Measurements from ENCODE around the gene FADS2.
A peak's percentile ranks its signal among the peaks of the same experiment; 100 is the strongest.

The FADS2 gene

GRCh38 chr11:61815790-61816735 lies 12.0 kb upstream of the FADS2 start:
- H3K4me3 ChIP-seq (ENCODE audit: low read depth, low read length) = peak overlapping the region; percentile 92
- peak; percentile 71 for DNase-seq
- H3K9me3 ChIP-seq (ENCODE audit: severe bottlenecking) = no peaks in the 10 kb centered on the region
- no peaks in the 10 kb centered on the region for H3K27me3 ChIP-seq (ENCODE audit: insufficient read depth, low read depth, severe bottlenecking)
- peak overlapping the region; percentile 98 for H3K27ac ChIP-seq
- no peak for TF ChIP-seq CTCF (IDR thresholded peaks at IDR 0.05; ENCODE audit: low read depth, low read length)
- H3K36me3 ChIP-seq = peaks cover 48% of the 10 kb centered on the region

- peak within 1 kb of the TSS; percentile 98 for H3K27ac ChIP-seq
- H3K36me3 ChIP-seq = peaks cover 40% of the 10 kb centered on the region
- TF ChIP-seq CTCF (IDR thresholded peaks at IDR 0.05; ENCODE audit: low read depth, low read length) = peak; percentile 75
- no peaks in the 10 kb centered on the region for H3K9me3 ChIP-seq (ENCODE audit: severe bottlenecking)
- H3K27me3 ChIP-seq (ENCODE audit: insufficient read depth, low read depth, severe bottlenecking) = no peaks in the 10 kb centered on the region
- peak within 1 kb of the TSS; percentile 92 for H3K4me3 ChIP-seq (ENCODE audit: low read depth, low read length)
- DNase-seq = peak; percentile 98
Measured at GRCh38 chr11:61816736-61817455, 11.2 kb upstream of the FADS2 start, which contains the start of gene FADS1. Gene FADS1, minus strand, starts transcription at chr11:61817003. Its CDS starts 74 bp downstream, at chr11:61816929.

- no peaks in the 10 kb centered on the region for H3K9me3 ChIP-seq (ENCODE audit: severe bottlenecking)
- peak overlapping the region; percentile 98 for H3K27ac ChIP-seq
- peaks cover 32% of the 10 kb centered on the region for H3K36me3 ChIP-seq
- TF ChIP-seq CTCF (IDR thresholded peaks at IDR 0.05; ENCODE audit: low read depth, low read length) = no peak
- no peak for DNase-seq
- H3K4me3 ChIP-seq (ENCODE audit: low read depth, low read length) = peak overlapping the region; percentile 92
- H3K27me3 ChIP-seq (ENCODE audit: insufficient read depth, low read depth, severe bottlenecking) = no peaks in the 10 kb centered on the region
Measured at GRCh38 chr11:61817471-61818202, 10.5 kb upstream of the FADS2 start.

- Histone ChIP-seq H3K27me3 (ENCODE audit: insufficient read depth, low read depth, severe bottlenecking) (no peaks in the 10 kb centered on the region), H3K4me3 (ENCODE audit: low read depth, low read length) (no peak overlapping the region), H3K36me3 (peaks cover 11% of the 10 kb centered on the region), H3K9me3 (ENCODE audit: severe bottlenecking) (no peaks in the 10 kb centered on the region), H3K27ac (peak overlapping the region; percentile 78)
- DNase-seq = no peak
- no peak for TF ChIP-seq CTCF (IDR thresholded peaks at IDR 0.05; ENCODE audit: low read depth, low read length)
Measured at GRCh38 chr11:61820174-61820573, 7.9 kb upstream of the FADS2 start.

- peak overlapping the region; percentile 70 for H3K4me3 ChIP-seq (ENCODE audit: low read depth, low read length)
- H3K9me3 ChIP-seq (ENCODE audit: severe bottlenecking) = no peaks in the 10 kb centered on the region
- no peaks in the 10 kb centered on the region for H3K27me3 ChIP-seq (ENCODE audit: insufficient read depth, low read depth, severe bottlenecking)
- no peak for TF ChIP-seq CTCF (IDR thresholded peaks at IDR 0.05; ENCODE audit: low read depth, low read length)
- H3K27ac ChIP-seq = peak overlapping the region; percentile 96
- peaks cover 28% of the 10 kb centered on the region for H3K36me3 ChIP-seq
- peak; percentile 52 for DNase-seq
Measured at GRCh38 chr11:61826930-61827570, 1.1 kb upstream of the FADS2 start.

Data from WERI-Rb-1 (cell line).